ENCODE results near the gene SETD3.

Gene SETD3

GRCh38 chr14:99516871-99517642, 36.4 kb upstream of the SETD3 start:
- no peak for DNase-seq (ENCODE audit: low spot score)

- DNase-seq (ENCODE audit: low spot score), result no peak
These were observed 35.7 kb upstream of the SETD3 start for GRCh38 chr14:99516156-99516870.

- no peak for DNase-seq (ENCODE audit: low spot score)
These were observed 34.9 kb upstream of the SETD3 start for GRCh38 chr14:99515301-99516155.

- no peak for DNase-seq (ENCODE audit: low spot score)
These were observed 34.1 kb upstream of the SETD3 start for GRCh38 chr14:99514552-99515300.

GRCh38 chr14:99513946-99514551, 33.4 kb upstream of the SETD3 start:
- no peak for DNase-seq (ENCODE audit: low spot score)

- DNase-seq (ENCODE audit: low spot score), result no peak
These were observed 32.6 kb upstream of the SETD3 start for GRCh38 chr14:99513183-99513694.

- DNase-seq (ENCODE audit: low spot score), result no peak
These were observed 32.0 kb upstream of the SETD3 start for GRCh38 chr14:99512571-99513182.

GRCh38 chr14:99512110-99512449, 31.4 kb upstream of the SETD3 start:
- DNase-seq (ENCODE audit: low spot score), result no peak

- no peak for DNase-seq (ENCODE audit: low spot score)
These were observed 30.9 kb upstream of the SETD3 start for GRCh38 chr14:99511421-99512109.

- DNase-seq (ENCODE audit: low spot score), result no peak
These were observed 30.0 kb upstream of the SETD3 start for GRCh38 chr14:99510556-99511139.

- no peak for DNase-seq (ENCODE audit: low spot score)
These were observed 29.4 kb upstream of the SETD3 start for GRCh38 chr14:99509871-99510555.

- DNase-seq (ENCODE audit: low spot score), result no peak
These were observed 28.4 kb upstream of the SETD3 start for GRCh38 chr14:99508896-99509629.

- DNase-seq (ENCODE audit: low spot score), result no peak
These were observed 27.4 kb upstream of the SETD3 start for GRCh38 chr14:99507860-99508640.

- DNase-seq (ENCODE audit: low spot score), result no peak
These were observed 25.6 kb upstream of the SETD3 start for GRCh38 chr14:99506276-99506675.

GRCh38 chr14:99505089-99505488, 24.4 kb upstream of the SETD3 start:
- DNase-seq (ENCODE audit: low spot score), result no peak

GRCh38 chr14:99503848-99504453, 23.3 kb upstream of the SETD3 start:
- DNase-seq (ENCODE audit: low spot score), result no peak

GRCh38 chr14:99502989-99503421, 22.3 kb upstream of the SETD3 start:
- no peak for DNase-seq (ENCODE audit: low spot score)

Measured in RKO (cell line).